HEK293 (cell line): ENCODE measurements around the gene C12orf56.

ENCODE experiments used
- CTCF ChIA-PET: fragments of 350-600 bp; formaldehyde crosslinking; extraction: SDS; loops from one replicate; lab custom pipeline; 2021; ENCODE audit warnings: antibody characterized with exemption; lab: Yijun Ruan, JAX
- POLR2A ChIA-PET: fragments of 300-600 bp; formaldehyde crosslinking; extraction: SDS; loops from one replicate; lab custom pipeline; 2020; ENCODE audit warnings: antibody characterized with exemption, inconsistent platforms; lab: Yijun Ruan, JAX
- H3K27ac ChIP-seq: fragments of 200-500 bp; sonication (Bioruptor generic); 2 replicates; pipeline ENCODE4 v1.5.1; 2014; ENCODE audit warnings: low read depth, low read length, control low read depth, inconsistent platforms; ENCODE audit errors: extremely low read depth
- H3K36me3 ChIP-seq, 2 experiments: fragments of 200-500 bp in 1 of 2; sonication (Bioruptor generic) in 1 of 2; 1 replicate in 1 of 2; 2 replicates in 1 of 2; pipeline ENCODE4 v1.5.1; 2014 to 2017; ENCODE audit warnings: inconsistent platforms in 2 of 2, low read length in 2 of 2; ENCODE audit not compliant: control insufficient read depth in 2 of 2, insufficient read depth in 1 of 2
- H3K4me1 ChIP-seq: fragments of 200-500 bp; sonication (Bioruptor generic); 2 replicates; pipeline ENCODE4 v1.5.1; 2014; ENCODE audit warnings: mild to moderate bottlenecking, low read length, inconsistent platforms; ENCODE audit not compliant: control insufficient read depth, insufficient read depth
- H3K4me3 ChIP-seq: 2 replicates; pipeline ENCODE4 v1.5.1; 2011; ENCODE audit warnings: low read depth, mild to moderate bottlenecking, control low read depth, low read length, moderate library complexity
- H3K9me3 ChIP-seq: fragments of 200-500 bp; sonication (Bioruptor generic); 2 replicates; pipeline ENCODE4 v1.5.1; 2014; ENCODE audit warnings: low read depth, low read length, inconsistent platforms; ENCODE audit not compliant: control insufficient read depth, insufficient read depth
- FEZF1 ChIP-seq: fragments of 450-650 bp; formaldehyde crosslinking; IDR thresholded peaks from 2 replicates; pipeline ENCODE4 v1.5.1; 2016; ENCODE audit warnings: missing biosample characterization, missing genetic modification characterization
- KLF10 ChIP-seq: fragments of 450-650 bp; IDR thresholded peaks from 2 replicates; pipeline ENCODE4 v1.5.1; 2018; ENCODE audit warnings: missing biosample characterization, mild to moderate bottlenecking, missing genetic modification characterization
- KLF8 ChIP-seq: fragments of 450-650 bp; formaldehyde crosslinking; IDR thresholded peaks from 2 replicates; pipeline ENCODE4 v1.5.1; 2016; ENCODE audit warnings: missing biosample characterization, missing genetic modification characterization
- OVOL3 ChIP-seq: fragments of 450-650 bp; formaldehyde crosslinking; IDR thresholded peaks from 2 replicates; pipeline ENCODE4 v1.5.1; 2016; ENCODE audit warnings: missing biosample characterization, missing genetic modification characterization
- SP7 ChIP-seq: fragments of 450-650 bp; formaldehyde crosslinking; IDR thresholded peaks from 2 replicates; pipeline ENCODE4 v1.5.1; 2016; ENCODE audit warnings: missing biosample characterization, missing genetic modification characterization
- TRIM28 ChIP-seq: IDR thresholded peaks from 2 replicates; pipeline ENCODE4 v1.6.1; 2011; ENCODE audit warnings: low read length, control low read depth, borderline replicate concordance
- ZFP37 ChIP-seq: fragments of 450-650 bp; formaldehyde crosslinking; IDR thresholded peaks from 2 replicates; pipeline ENCODE4 v1.5.1; 2016; ENCODE audit warnings: missing biosample characterization, missing genetic modification characterization
- ZNF112 ChIP-seq: fragments of 450-650 bp; formaldehyde crosslinking; IDR thresholded peaks from 2 replicates; pipeline ENCODE4 v1.5.0; 2017; ENCODE audit warnings: missing biosample characterization, missing genetic modification characterization
- ZNF114 ChIP-seq: fragments of 450-650 bp; formaldehyde crosslinking; IDR thresholded peaks from 2 replicates; pipeline ENCODE4 v1.5.0; 2017; ENCODE audit warnings: missing biosample characterization, missing genetic modification characterization
- ZNF138 ChIP-seq: fragments of 450-650 bp; formaldehyde crosslinking; IDR thresholded peaks from 2 replicates; pipeline ENCODE4 v1.5.1; 2016; ENCODE audit warnings: missing biosample characterization, missing genetic modification characterization, borderline replicate concordance
- ZNF140 ChIP-seq: fragments of 450-650 bp; formaldehyde crosslinking; IDR thresholded peaks from 2 replicates; pipeline ENCODE4 v1.5.1; 2016; ENCODE audit warnings: missing biosample characterization, missing genetic modification characterization
- ZNF211 ChIP-seq: fragments of 450-650 bp; formaldehyde crosslinking; IDR thresholded peaks from 2 replicates; pipeline ENCODE4 v1.5.1; 2016; ENCODE audit warnings: low read depth, missing biosample characterization, missing genetic modification characterization
- ZNF350 ChIP-seq: fragments of 450-650 bp; formaldehyde crosslinking; IDR thresholded peaks from 2 replicates; pipeline ENCODE4 v1.5.0; 2017; ENCODE audit warnings: missing biosample characterization, mild to moderate bottlenecking, missing genetic modification characterization
- ZNF354C ChIP-seq: fragments of 450-650 bp; formaldehyde crosslinking; IDR thresholded peaks from 2 replicates; pipeline ENCODE4 v1.5.1; 2016; ENCODE audit warnings: missing biosample characterization, missing genetic modification characterization, low read depth, borderline replicate concordance
- ZNF37A ChIP-seq: fragments of 450-650 bp; IDR thresholded peaks from 2 replicates; pipeline ENCODE4 v1.5.1; 2018; ENCODE audit warnings: missing biosample characterization, missing genetic modification characterization
- ZNF423 ChIP-seq: fragments of 450-650 bp; formaldehyde crosslinking; IDR thresholded peaks from 2 replicates; pipeline ENCODE4 v1.5.1; 2016; ENCODE audit warnings: missing biosample characterization, missing genetic modification characterization
- ZNF426 ChIP-seq: fragments of 450-650 bp; formaldehyde crosslinking; IDR thresholded peaks from 2 replicates; pipeline ENCODE4 v1.5.1; 2017; ENCODE audit warnings: missing biosample characterization, missing genetic modification characterization, mild to moderate bottlenecking, inconsistent platforms, moderate library complexity
- ZNF548 ChIP-seq: fragments of 450-650 bp; formaldehyde crosslinking; IDR thresholded peaks from 2 replicates; pipeline ENCODE4 v1.5.1; 2016; ENCODE audit warnings: missing biosample characterization, missing genetic modification characterization
- ZNF549 ChIP-seq: fragments of 450-650 bp; IDR thresholded peaks from 2 replicates; pipeline ENCODE4 v1.5.1; 2018; ENCODE audit warnings: missing biosample characterization, missing genetic modification characterization, mild to moderate bottlenecking, inconsistent platforms, moderate library complexity
- ZNF629 ChIP-seq: fragments of 450-650 bp; formaldehyde crosslinking; IDR thresholded peaks from 2 replicates; pipeline ENCODE4 v1.5.1; 2017; ENCODE audit warnings: missing biosample characterization, missing genetic modification characterization
- ZNF837 ChIP-seq: fragments of 450-650 bp; formaldehyde crosslinking; IDR thresholded peaks from 2 replicates; pipeline ENCODE4 v1.5.1; 2016; ENCODE audit warnings: missing biosample characterization, missing genetic modification characterization
- TF ChIP-seq, protein P1 (sequence below): fragments of 450-650 bp; IDR thresholded peaks from 2 replicates; pipeline ENCODE4 v1.5.1; 2018; ENCODE audit warnings: missing biosample characterization, missing genetic modification characterization
- TF ChIP-seq, protein P2 (sequence below): fragments of 450-650 bp; formaldehyde crosslinking; IDR thresholded peaks from 2 replicates; pipeline ENCODE4 v1.5.1; 2016; ENCODE audit warnings: missing biosample characterization, missing genetic modification characterization
- TF ChIP-seq, protein P3 (sequence below): fragments of 450-650 bp; formaldehyde crosslinking; IDR thresholded peaks from 2 replicates; pipeline ENCODE4 v1.5.1; 2016; ENCODE audit warnings: missing biosample characterization, missing genetic modification characterization
- TF ChIP-seq, protein P4 (sequence below): fragments of 450-650 bp; formaldehyde crosslinking; IDR thresholded peaks from 2 replicates; pipeline ENCODE4 v1.5.1; 2016; ENCODE audit warnings: missing biosample characterization, missing genetic modification characterization, borderline replicate concordance

Gene C12orf56

DNA sequence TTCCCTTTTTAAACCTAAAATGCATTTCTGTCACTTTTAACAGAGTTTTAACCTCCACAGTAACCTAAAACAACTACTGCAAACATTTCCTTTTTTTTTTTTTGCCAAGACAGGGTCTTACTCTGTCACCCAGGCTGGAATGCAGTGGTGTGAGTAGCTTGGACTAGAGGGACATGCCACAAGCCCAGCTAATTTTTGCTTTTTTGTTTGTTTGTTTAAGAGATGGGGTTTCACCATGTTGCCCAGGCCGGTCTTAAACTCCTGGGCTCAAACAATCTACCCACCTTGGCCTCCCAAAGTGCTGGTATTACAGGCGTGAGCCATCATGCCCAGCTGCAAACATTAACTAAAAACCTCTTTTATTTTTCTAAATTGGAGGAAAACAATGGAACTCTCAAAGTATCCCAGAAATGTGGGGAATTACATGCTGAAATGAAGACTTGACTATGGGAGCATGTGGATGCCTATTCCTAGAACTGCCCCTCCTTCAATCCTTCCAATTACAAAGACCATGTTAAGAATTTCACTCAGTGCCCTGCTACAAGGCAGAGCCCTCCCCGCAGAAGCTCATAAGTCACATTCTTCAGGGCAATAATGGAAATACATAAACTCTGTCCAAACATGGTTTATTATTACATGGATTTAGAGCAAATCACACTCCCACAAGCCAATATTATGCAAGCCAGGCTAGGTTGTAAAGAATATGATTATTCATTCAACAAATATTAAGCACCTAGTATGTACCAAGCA is 66.9 kb downstream of the C12orf56 start (continued):
- TF ChIP-seq, protein P1, sequence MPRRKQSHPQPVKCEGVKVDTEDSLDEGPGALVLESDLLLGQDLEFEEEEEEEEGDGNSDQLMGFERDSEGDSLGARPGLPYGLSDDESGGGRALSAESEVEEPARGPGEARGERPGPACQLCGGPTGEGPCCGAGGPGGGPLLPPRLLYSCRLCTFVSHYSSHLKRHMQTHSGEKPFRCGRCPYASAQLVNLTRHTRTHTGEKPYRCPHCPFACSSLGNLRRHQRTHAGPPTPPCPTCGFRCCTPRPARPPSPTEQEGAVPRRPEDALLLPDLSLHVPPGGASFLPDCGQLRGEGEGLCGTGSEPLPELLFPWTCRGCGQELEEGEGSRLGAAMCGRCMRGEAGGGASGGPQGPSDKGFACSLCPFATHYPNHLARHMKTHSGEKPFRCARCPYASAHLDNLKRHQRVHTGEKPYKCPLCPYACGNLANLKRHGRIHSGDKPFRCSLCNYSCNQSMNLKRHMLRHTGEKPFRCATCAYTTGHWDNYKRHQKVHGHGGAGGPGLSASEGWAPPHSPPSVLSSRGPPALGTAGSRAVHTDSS (tag by site-specific recombination) = no peak

DNA sequence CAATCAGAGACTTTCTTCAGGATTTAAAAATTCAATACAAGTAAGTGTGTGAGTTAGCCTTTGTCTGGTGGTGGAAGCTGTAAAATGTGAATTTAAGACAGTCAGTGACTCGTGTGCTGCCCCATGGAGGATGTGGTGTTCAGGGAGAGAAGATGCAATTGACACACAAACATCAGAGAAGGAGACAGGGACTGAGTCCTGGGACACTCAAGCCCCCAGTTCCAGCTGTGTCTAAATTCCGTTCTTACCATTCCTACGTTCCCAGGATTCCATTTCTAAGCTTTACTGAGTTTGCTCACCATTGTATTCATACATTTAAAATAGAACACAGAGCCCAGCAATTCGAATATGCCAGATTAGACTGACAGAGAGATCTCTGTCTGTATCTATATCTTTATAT is 67.6 kb downstream of the C12orf56 start:
- CTCF ChIA-PET = no interaction called here
- TF ChIP-seq ZNF114 = no peak
- no peak for TF ChIP-seq ZNF548
- no peak for TF ChIP-seq ZNF837 (tag by site-specific recombination)
- TF ChIP-seq ZNF112 (tag by site-specific recombination) = no peak
- TF ChIP-seq, protein P2, sequence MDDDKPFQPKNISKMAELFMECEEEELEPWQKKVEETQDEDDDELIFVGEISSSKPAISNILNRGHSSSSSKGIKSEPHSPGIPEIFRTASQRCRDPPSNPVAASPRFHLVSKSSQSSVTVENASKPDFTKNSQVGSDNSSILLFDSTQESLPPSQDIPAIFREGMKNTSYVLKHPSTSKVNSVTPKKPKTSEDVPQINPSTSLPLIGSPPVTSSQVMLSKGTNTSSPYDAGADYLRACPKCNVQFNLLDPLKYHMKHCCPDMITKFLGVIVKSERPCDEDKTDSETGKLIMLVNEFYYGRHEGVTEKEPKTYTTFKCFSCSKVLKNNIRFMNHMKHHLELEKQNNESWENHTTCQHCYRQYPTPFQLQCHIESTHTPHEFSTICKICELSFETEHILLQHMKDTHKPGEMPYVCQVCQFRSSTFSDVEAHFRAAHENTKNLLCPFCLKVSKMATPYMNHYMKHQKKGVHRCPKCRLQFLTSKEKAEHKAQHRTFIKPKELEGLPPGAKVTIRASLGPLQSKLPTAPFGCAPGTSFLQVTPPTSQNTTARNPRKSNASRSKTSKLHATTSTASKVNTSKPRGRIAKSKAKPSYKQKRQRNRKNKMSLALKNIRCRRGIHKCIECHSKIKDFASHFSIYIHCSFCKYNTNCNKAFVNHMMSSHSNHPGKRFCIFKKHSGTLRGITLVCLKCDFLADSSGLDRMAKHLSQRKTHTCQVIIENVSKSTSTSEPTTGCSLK (tag by site-specific recombination) = no peak
- TF ChIP-seq, protein P3, sequence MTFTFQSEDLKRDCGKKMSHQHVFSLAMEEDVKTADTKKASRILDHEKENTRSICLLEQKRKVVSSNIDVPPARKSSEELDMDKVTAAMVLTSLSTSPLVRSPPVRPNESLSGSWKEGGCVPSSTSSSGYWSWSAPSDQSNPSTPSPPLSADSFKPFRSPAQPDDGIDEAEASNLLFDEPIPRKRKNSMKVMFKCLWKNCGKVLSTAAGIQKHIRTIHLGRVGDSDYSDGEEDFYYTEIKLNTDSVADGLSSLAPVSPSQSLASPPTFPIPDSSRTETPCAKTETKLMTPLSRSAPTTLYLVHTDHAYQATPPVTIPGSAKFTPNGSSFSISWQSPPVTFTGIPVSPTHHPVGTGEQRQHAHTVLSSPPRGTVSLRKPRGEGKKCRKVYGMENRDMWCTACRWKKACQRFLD = no peak
- no peak for TF ChIP-seq OVOL3
- no peak for TF ChIP-seq ZNF629
- no peak for TF ChIP-seq ZNF423 (tag by site-specific recombination)
- no peak for TF ChIP-seq ZNF138 (tag by site-specific recombination)
- no peaks in the 10 kb centered on the region for H3K4me1 ChIP-seq
- H3K36me3 ChIP-seq = no peaks in the 10 kb centered on the region
- H3K9me3 ChIP-seq = no peaks in the 10 kb centered on the region
- POLR2A ChIA-PET = no interaction called here
- no peak overlapping the region for H3K4me3 ChIP-seq
- no peak overlapping the region for H3K27ac ChIP-seq

DNA sequence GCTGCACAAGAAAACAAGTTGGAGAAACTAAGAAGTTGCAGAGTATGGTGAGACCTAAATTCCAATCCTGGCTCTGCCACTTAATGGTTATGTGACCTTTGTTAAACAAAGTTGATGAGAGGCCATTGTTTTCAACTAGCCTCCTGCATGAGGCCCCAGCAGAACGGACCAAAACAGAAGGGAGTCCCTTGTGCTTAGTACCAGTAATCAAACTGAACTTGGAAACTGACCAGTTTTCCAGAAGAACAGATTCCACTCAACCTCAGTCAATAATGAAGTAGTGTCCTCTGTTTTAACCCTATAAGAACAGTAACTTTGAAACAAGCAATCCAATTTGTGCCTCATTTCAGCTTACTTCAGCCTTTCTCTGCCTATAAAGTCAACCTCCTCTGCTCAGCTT is 69.9 kb downstream of the C12orf56 start:
- H3K9me3 ChIP-seq = no peaks in the 10 kb centered on the region
- no peak overlapping the region for H3K4me3 ChIP-seq
- no peaks in the 10 kb centered on the region for H3K36me3 ChIP-seq
- H3K4me1 ChIP-seq = no peaks in the 10 kb centered on the region
- CTCF ChIA-PET = no interaction called here
- POLR2A ChIA-PET = no interaction called here
- no peak overlapping the region for H3K27ac ChIP-seq
- TF ChIP-seq TRIM28 (no peak), FEZF1 (tag by site-specific recombination) (no peak), ZNF37A (tag by site-specific recombination) (no peak), ZNF354C (tag by site-specific recombination) (no peak), ZNF549 (tag by site-specific recombination) (no peak), ZNF350 (no peak), ZNF211 (no peak), ZNF138 (tag by site-specific recombination) (no peak), SP7 (tag by site-specific recombination) (no peak), ZFP37 (tag by site-specific recombination) (no peak), KLF10 (no peak), KLF8 (tag by site-specific recombination) (no peak), ZNF140 (tag by site-specific recombination) (no peak), ZNF426 (no peak)
- TF ChIP-seq, protein P4, sequence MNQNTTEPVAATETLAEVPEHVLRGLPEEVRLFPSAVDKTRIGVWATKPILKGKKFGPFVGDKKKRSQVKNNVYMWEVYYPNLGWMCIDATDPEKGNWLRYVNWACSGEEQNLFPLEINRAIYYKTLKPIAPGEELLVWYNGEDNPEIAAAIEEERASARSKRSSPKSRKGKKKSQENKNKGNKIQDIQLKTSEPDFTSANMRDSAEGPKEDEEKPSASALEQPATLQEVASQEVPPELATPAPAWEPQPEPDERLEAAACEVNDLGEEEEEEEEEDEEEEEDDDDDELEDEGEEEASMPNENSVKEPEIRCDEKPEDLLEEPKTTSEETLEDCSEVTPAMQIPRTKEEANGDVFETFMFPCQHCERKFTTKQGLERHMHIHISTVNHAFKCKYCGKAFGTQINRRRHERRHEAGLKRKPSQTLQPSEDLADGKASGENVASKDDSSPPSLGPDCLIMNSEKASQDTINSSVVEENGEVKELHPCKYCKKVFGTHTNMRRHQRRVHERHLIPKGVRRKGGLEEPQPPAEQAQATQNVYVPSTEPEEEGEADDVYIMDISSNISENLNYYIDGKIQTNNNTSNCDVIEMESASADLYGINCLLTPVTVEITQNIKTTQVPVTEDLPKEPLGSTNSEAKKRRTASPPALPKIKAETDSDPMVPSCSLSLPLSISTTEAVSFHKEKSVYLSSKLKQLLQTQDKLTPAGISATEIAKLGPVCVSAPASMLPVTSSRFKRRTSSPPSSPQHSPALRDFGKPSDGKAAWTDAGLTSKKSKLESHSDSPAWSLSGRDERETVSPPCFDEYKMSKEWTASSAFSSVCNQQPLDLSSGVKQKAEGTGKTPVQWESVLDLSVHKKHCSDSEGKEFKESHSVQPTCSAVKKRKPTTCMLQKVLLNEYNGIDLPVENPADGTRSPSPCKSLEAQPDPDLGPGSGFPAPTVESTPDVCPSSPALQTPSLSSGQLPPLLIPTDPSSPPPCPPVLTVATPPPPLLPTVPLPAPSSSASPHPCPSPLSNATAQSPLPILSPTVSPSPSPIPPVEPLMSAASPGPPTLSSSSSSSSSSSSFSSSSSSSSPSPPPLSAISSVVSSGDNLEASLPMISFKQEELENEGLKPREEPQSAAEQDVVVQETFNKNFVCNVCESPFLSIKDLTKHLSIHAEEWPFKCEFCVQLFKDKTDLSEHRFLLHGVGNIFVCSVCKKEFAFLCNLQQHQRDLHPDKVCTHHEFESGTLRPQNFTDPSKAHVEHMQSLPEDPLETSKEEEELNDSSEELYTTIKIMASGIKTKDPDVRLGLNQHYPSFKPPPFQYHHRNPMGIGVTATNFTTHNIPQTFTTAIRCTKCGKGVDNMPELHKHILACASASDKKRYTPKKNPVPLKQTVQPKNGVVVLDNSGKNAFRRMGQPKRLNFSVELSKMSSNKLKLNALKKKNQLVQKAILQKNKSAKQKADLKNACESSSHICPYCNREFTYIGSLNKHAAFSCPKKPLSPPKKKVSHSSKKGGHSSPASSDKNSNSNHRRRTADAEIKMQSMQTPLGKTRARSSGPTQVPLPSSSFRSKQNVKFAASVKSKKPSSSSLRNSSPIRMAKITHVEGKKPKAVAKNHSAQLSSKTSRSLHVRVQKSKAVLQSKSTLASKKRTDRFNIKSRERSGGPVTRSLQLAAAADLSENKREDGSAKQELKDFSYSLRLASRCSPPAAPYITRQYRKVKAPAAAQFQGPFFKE = no peak
